Stimulated activated CD8-positive, alpha-beta memory T cell treated with anti-CD3 and anti-CD28 coated beads, Interleukin-15, amount 100 ng/mL, for 48 hours (primary cell): Measurements from ENCODE around the gene PRMT7.

ENCODE experiments used
- DNase-seq, 2 donors: peaks; one replicate each; pipeline ENCODE4 v3.0.0-alpha.2; 2020; ENCODE audit warnings: low read depth in 2 of 2

Gene PRMT7

DNA sequence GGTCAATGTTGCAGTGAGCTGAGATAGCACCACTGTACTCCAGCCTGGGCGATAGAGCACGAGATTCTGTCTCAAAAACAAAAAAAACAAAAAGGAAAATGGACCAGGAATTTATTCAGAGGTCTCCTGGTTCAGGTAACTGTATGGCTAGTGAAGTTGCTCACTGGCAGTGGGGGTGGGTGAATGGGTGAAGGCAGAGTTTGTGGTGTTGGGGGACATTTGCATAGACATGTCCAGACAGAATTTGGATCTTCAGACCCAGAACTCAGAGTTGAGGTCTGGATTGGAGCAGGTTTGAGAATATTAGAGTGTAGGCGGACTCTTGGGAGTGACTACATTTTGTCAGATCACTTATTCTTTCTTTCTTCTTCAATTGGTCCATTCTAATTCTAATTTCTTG, 82.5 kb downstream of the PRMT7 start:
- no peak for DNase-seq

DNA sequence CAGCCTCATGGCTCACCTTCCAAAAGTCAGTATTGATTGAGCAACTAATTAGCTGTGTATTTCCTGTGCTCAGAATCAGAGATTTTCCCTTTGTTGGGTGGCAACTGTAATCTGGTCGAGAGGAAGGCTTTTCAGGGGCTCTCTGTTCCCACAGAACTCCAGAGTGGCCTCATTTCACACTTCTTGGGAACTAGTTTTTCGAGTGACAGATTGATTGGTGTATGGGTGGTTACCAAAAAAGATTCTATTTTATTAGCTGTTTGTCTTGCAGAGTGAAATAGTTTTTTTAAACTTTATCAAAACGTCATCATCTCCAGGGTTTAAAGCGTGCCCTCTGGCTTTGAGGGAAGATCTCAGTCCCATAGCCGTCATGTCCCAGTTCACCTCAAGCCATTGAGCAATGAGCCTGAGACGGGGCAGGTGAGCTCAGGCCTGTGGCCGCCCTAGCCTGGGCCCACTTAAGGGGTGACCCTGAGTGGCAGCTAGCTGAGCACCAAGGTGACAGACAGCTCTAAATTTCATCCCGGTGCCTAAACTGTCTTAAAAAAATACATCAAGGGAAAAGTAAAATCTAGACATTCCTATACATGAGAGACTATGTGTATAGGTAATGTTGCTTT, 84.5 kb downstream of the PRMT7 start:
- DNase-seq, result no peak

DNA sequence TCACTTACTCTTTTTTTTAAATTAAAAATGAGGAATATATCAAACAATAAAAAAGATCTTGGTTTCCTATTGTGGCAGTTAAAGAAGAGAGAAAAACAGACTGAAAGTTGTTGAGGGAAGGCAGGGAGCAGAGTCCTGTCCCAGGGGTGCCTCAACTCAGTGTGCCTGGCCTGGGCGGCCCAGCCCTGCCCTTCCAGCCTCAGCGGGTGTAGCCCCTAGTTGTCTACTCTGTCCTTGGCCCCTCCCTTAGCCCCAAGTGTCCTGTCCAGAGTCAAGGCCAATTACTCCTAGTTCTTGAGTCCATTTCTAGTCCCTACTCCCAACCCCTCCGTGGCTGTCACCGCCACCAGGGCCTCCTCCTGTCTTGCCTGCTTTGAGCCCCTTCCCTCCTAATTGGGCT, 85.0 kb downstream of the PRMT7 start:
- DNase-seq, result no peak

DNA sequence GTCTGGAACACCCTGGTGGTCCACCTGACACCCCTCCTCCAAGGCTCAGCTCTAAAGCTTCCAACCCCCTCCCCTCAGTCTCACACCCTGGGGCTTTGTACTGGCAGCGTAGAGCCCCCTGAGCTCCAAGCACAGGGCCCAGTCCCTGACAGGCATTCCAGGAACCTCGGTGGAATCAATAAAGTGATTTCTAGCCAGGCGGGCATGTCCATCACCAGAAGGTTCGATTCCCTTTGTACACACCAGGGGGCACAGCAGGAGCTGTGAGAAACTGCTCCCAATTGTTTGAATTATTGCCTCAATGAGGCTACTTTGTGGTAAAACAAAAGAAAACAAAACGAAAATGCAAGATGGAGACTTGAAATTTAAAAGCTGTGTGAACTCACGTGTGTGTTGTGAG, 85.7 kb downstream of the PRMT7 start:
- no peak for DNase-seq

GRCh38 chr16:68397710-68398201, 86.9 kb downstream of the PRMT7 start:
- DNase-seq, result no peak

GRCh38 chr16:68399456-68399855, 88.6 kb downstream of the PRMT7 start:
- DNase-seq, result no peak

- peak in 1 of 2 donors; percentile 26 for DNase-seq
These were observed 89.5 kb downstream of the PRMT7 start for GRCh38 chr16:68400083-68400923.

- DNase-seq, result no peak
These were observed 90.2 kb downstream of the PRMT7 start for GRCh38 chr16:68400924-68401460.

- peak in 1 of 2 donors; percentile 15 for DNase-seq
These were observed 91.3 kb downstream of the PRMT7 start for GRCh38 chr16:68401871-68402747.

- no peak for DNase-seq
These were observed 91.9 kb downstream of the PRMT7 start for GRCh38 chr16:68402748-68403040.

DNA sequence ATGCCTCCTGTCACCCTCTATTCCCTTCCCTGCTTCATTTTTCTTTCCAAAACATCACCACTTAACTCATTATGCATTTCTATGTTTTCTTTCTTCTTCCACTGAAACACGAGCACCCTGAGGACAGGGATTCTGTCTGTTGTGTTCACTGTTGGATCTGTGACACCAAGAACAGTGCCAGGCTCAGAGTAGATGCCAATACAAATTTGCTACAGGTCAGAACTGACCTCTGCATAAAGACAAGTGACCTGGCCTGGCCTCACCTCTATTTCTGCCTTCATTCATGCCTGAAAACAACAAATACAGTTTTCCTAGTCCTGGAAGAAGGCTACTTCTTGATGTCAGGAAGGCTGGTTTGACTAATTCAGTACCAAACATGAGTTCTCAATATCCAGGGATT, 92.4 kb downstream of the PRMT7 start:
- no peak for DNase-seq

- DNase-seq, result no peak
These were observed 92.9 kb downstream of the PRMT7 start for GRCh38 chr16:68403704-68404103.

DNA sequence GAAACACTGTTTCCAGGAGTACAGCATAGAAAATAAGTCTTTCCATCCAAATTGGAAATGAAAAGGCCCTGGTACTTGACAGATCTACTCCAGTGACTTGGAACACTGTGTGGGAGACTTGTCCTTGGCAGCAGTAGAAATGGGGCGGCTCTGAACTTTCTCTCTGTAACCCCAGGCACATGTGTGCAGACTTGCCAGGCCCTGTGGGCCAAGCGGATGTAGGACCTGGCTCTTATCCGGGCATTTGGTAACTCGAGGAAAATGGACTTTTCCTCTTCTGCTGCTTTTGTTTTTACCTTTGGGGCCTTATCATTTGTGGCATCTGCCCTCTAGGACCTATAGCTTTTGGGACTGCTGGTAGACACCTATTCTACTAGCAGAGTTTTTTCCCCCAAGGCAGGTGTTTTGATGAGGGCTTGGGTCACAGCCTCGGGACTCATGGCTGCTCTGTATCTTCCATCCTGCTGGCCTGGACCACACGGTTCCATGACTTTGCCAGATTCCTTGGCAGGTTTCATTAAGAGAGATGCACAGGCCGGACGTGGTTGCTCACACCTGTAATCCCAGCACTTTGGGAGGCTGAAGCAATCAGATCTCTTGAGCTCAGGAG, 94.0 kb downstream of the PRMT7 start:
- no peak for DNase-seq

GRCh38 chr16:68406458-68407152, 95.8 kb downstream of the PRMT7 start:
- DNase-seq, result no peak
